Measurements from ENCODE around the gene FAM117A. TPM values are rescaled to one million over a fixed set of nuclear protein-coding genes. Genes with fewer than 3 reads are reported as not detected.

The FAM117A gene
- total RNA-seq, 1 donor from 2014 or later, result 16.5 TPM

GRCh38 chr17:49748791-49749190, 15.1 kb downstream of the FAM117A start:
- peaks cover 3% of the 10 kb centered on the region for H3K9me3 Mint-ChIP-seq
- H3K4me3 Mint-ChIP-seq, result no peak overlapping the region
- DNase-seq (ENCODE audit: low spot score in 2 of 2, unreplicated experiment in 2 of 2), result no peak
- H3K27me3 Mint-ChIP-seq (ENCODE audit: low read depth), result no peaks in the 10 kb centered on the region
- H3K36me3 Mint-ChIP-seq, result peaks cover 3% of the 10 kb centered on the region
- H3K27ac Mint-ChIP-seq, result no peak overlapping the region
- peaks cover 7% of the 10 kb centered on the region for H3K4me1 Mint-ChIP-seq
- TF ChIP-seq CTCF (IDR thresholded peaks at IDR 0.05; ENCODE audit: unreplicated experiment), result no peak

- DNase-seq (ENCODE audit: low spot score in 2 of 2, unreplicated experiment in 2 of 2), result no peak
- H3K27ac Mint-ChIP-seq, result no peak overlapping the region
- H3K4me1 Mint-ChIP-seq, result peaks cover 7% of the 10 kb centered on the region
- peaks cover 3% of the 10 kb centered on the region for H3K9me3 Mint-ChIP-seq
- no peak for TF ChIP-seq CTCF (IDR thresholded peaks at IDR 0.05; ENCODE audit: unreplicated experiment)
- H3K27me3 Mint-ChIP-seq (ENCODE audit: low read depth), result no peaks in the 10 kb centered on the region
- H3K36me3 Mint-ChIP-seq, result peaks cover 3% of the 10 kb centered on the region
- H3K4me3 Mint-ChIP-seq, result no peak overlapping the region
These were observed 15.7 kb downstream of the FAM117A start for GRCh38 chr17:49748223-49748622.

- no peak for TF ChIP-seq CTCF (IDR thresholded peaks at IDR 0.05; ENCODE audit: unreplicated experiment)
- H3K4me3 Mint-ChIP-seq, result no peak overlapping the region
- peaks cover 11% of the 10 kb centered on the region for H3K4me1 Mint-ChIP-seq
- no peak overlapping the region for H3K27ac Mint-ChIP-seq
- DNase-seq (ENCODE audit: low spot score in 2 of 2, unreplicated experiment in 2 of 2), result no peak
- H3K36me3 Mint-ChIP-seq, result peaks cover 3% of the 10 kb centered on the region
- no peaks in the 10 kb centered on the region for H3K27me3 Mint-ChIP-seq (ENCODE audit: low read depth)
- peaks cover 3% of the 10 kb centered on the region for H3K9me3 Mint-ChIP-seq
These were observed 16.3 kb downstream of the FAM117A start for GRCh38 chr17:49747632-49748031.

GRCh38 chr17:49746791-49747490, 17.0 kb downstream of the FAM117A start:
- H3K27ac Mint-ChIP-seq, result no peak overlapping the region
- no peaks in the 10 kb centered on the region for H3K27me3 Mint-ChIP-seq (ENCODE audit: low read depth)
- TF ChIP-seq CTCF (IDR thresholded peaks at IDR 0.05; ENCODE audit: unreplicated experiment), result no peak

GRCh38 chr17:49745175-49746139, 18.5 kb downstream of the FAM117A start:
- Mint-ChIP-seq H3K27ac (no peak overlapping the region), H3K27me3 (ENCODE audit: low read depth) (no peaks in the 10 kb centered on the region), H3K4me1 (peaks cover 31% of the 10 kb centered on the region), H3K36me3 (peaks cover 3% of the 10 kb centered on the region), H3K9me3 (peaks cover 3% of the 10 kb centered on the region), H3K4me3 (no peak overlapping the region)
- TF ChIP-seq CTCF (IDR thresholded peaks at IDR 0.05; ENCODE audit: unreplicated experiment), result no peak
- DNase-seq (ENCODE audit: low spot score in 2 of 2, unreplicated experiment in 2 of 2), result no peak

More at GRCh38 chr17:49746791-49747490, 17.0 kb downstream of the FAM117A start:
- peaks cover 3% of the 10 kb centered on the region for H3K36me3 Mint-ChIP-seq
- H3K9me3 Mint-ChIP-seq, result peaks cover 3% of the 10 kb centered on the region
- H3K4me1 Mint-ChIP-seq, result peaks cover 18% of the 10 kb centered on the region
- DNase-seq (ENCODE audit: low spot score in 2 of 2, unreplicated experiment in 2 of 2), result no peak
- H3K4me3 Mint-ChIP-seq, result no peak overlapping the region

All from mesothelial cell of epicardium (in vitro differentiated cells).